Choroid plexus epithelial cell (primary cell): ENCODE data around the gene MVB12B.

ENCODE experiments used
- DNase-seq: peaks from one replicate; pipeline ENCODE4 v3.0.0-alpha.2; 2010; ENCODE audit warnings: low read depth
- H3K4me3 ChIP-seq: 2 replicates; pipeline ENCODE4 v1.5.1; 2011; ENCODE audit warnings: low read depth, mild to moderate bottlenecking, control low read depth, low read length, moderate library complexity
- TF ChIP-seq, protein P1 (sequence below): conservative IDR thresholded peaks from 2 replicates; pipeline ENCODE4 v1.5.1; 2011; ENCODE audit warnings: low read depth, mild to moderate bottlenecking, control low read depth, inconsistent platforms, low read length, moderate library complexity

Gene MVB12B

DNA sequence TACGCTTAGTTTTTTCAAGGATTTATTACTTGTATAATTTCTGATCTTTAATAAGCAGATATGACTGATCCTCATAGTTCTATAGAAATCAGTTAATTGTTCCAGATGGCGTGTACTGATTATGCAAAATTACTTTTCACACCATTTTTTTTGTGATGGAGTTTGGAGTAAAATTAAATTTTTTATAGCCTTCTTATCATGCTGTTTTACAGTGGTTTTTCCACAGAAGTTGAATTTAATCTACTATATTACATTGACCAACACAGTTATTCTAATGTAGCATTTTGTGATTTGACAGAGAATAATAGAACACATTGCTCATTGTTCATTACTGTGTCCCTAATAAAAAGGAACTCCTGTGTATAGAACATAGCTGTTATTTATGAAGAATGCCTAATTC lies 111.1 kb downstream of the MVB12B start:
- TF ChIP-seq, protein P1, sequence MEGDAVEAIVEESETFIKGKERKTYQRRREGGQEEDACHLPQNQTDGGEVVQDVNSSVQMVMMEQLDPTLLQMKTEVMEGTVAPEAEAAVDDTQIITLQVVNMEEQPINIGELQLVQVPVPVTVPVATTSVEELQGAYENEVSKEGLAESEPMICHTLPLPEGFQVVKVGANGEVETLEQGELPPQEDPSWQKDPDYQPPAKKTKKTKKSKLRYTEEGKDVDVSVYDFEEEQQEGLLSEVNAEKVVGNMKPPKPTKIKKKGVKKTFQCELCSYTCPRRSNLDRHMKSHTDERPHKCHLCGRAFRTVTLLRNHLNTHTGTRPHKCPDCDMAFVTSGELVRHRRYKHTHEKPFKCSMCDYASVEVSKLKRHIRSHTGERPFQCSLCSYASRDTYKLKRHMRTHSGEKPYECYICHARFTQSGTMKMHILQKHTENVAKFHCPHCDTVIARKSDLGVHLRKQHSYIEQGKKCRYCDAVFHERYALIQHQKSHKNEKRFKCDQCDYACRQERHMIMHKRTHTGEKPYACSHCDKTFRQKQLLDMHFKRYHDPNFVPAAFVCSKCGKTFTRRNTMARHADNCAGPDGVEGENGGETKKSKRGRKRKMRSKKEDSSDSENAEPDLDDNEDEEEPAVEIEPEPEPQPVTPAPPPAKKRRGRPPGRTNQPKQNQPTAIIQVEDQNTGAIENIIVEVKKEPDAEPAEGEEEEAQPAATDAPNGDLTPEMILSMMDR: no peak
- no peak overlapping the region for H3K4me3 ChIP-seq
- DNase-seq: no peak

DNA sequence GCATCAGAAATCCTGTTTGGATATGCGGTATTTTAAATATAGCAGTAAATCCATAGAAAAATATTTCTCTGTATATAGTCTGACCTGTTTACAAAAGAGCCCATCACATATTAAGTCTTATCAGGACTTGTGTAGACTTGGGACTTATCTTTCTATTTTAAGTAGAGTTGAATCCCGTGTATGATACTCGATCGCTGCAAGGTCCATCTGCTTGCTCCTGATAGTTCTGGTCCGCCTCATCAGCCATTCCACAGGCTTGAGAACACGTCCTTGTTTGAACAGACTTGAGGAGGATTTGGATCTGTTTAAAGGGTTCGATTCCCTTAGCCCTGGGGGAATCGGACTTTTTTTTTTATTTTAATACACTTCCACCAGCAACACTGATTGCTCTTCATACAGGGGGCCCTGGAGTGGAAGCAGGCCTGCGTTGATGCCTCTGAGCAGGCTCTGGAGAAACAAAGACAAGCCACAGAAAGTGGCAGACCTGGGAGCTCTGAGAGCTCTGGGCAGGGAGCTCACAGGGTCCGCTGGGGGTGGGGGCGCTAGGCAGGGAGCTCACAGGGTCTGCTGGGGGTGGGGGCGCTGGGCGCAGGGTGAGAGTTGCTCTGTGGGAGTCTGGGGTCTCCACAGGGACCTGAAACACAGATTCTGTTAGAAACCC lies 112.2 kb downstream of the MVB12B start:
- no peak overlapping the region for H3K4me3 ChIP-seq
- TF ChIP-seq, protein P1: no peak
- DNase-seq: no peak

DNA sequence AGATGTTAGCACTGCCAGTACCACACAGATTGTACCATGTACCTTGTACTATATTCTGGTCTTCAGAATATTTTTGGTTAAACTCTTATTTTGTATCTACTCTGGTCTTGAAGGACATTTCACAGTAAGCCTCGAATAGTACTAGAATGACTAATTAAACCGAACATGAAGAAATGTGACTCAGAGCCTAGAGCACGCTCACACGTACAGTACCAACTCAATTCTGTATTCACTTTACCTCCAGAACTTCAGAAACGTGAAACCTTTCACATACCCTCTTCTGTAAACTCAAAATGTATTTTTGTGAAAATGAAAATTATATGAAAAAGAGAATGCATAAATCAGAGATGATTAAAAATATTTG lies 112.8 kb downstream of the MVB12B start:
- peak; percentile 72 for DNase-seq
- TF ChIP-seq, protein P1: no peak
- H3K4me3 ChIP-seq: no peak overlapping the region

DNA sequence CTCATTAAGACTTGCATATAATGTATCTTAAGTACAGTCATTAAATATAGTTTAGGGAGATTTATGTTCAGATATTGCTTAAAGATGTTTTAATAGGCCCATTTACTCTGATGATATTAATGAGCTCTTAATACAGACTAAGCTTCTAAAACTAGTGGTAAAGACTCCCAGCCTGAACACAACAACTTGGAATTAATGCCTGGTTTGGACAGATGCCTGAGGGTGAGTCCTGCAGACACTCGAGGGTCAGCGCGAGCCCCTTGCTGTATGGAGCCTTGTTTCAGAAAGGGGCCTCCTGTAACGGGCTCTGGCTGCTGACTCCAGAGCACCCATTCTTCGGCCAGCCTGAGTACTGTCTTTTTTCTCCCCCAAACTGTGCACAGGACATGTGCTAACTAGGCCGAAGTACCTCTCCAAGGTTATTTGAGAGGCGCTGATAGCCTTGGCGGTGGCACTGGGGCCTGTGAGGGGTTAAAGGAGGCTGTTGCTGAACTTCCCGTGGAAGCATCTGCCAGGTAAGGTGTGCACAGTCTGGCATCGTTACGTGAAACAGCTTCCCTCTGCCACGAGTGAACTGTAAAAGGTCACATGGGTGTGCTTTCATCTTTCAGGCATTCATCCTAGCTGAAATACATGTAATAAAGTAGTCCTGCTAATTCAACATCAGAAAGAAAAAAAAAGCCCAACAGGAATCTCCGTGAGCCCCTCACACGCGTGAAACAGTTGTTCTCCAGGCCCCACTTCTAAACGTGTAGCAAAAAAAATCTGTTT lies 113.4 kb downstream of the MVB12B start:
- TF ChIP-seq, protein P1: no peak
- no peak overlapping the region for H3K4me3 ChIP-seq
- no peak for DNase-seq

DNA sequence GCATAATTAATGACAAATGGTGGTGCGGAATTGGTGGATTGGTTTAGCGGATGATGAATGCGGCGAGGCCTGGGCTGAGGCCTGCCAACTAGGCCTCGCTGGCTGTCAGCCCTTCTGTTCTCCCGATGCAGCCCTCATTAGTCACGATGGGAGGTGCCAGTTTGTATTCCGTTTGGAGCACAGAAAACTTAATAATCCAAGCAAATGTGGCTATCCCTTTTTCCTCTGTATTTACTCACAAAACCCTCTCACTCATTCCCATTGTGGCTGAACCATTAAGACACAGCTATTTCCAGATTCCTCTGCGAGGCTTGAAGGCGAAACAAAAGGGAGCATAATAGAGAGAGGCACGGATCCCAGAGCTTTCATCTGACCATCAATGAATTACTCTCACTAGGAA lies 114.3 kb downstream of the MVB12B start:
- DNase-seq: no peak
- TF ChIP-seq, protein P1: no peak
- no peak overlapping the region for H3K4me3 ChIP-seq

DNA sequence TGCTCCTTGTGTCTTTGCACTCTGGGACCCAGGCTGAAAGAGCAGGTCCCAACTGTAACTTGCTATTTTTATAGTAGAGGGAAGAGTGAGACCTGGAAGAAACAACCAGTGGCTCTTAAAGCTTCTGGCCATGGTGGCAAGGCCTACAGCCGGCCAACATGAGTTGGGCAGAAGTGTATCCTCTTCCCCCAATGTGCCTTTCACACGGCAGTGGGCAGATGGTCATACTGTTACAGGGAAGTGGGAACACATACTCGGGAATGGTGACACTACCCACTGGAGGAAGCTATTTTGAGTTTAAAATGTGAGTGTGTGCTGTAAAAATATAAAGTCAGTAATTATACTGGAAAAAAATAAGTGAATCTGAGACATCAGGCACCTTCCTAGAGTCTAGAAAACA lies 116.0 kb downstream of the MVB12B start:
- TF ChIP-seq, protein P1: no peak
- no peak for DNase-seq
- no peak overlapping the region for H3K4me3 ChIP-seq

DNA sequence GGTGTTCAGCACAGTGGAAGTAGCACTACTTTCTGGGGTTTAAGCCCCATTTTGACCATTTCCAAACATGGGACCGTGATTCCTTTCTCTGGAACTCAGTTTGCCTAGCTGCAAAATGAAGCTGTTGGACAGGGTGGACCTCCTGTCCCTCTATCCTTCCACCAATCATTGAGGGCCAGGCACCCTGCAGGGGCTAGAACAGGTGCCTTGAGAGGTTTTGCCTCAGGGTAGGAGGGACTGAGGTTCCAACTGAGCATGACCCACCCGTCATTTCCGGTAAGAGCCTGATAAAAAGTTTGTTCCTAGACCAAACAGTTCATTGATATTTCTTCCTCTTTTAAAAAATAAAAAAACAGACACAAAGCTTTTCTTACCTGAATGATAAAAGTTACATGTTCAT lies 116.5 kb downstream of the MVB12B start:
- H3K4me3 ChIP-seq: no peak overlapping the region

More for the DNA sequence above, 116.5 kb downstream of the MVB12B start:
- TF ChIP-seq, protein P1: no peak
- DNase-seq: no peak
